ENCODE data around the gene UNC13B. TPM values are rescaled to one million over a fixed set of nuclear protein-coding genes. Genes with fewer than 3 reads are reported as not detected.

UNC13B gene
- total and polyA plus RNA-seq, 2 of the 13 experiments (the other 11 are each of a cell fraction or from before 2014, with no cell fraction given), result 14.0 to 18.3 TPM

GRCh38 chr9:35205340-35205739 lies 43.5 kb downstream of the UNC13B start:
- DNase-seq (ENCODE audit: low spot score) (no peak), ATAC-seq (no peak), FAIRE-seq (no peak)
- ChIA-PET CTCF (ENCODE audit: low intra/inter-chr PET ratio, low total read pairs) (no interaction called here), POLR2A (no interaction called here)
- in situ Hi-C loops (cut with HindIII; ENCODE audit: extremely low pct_ligation_motif_present, low pct_unique_long_range_greater_than_20kb), result no loop called here
- intact Hi-C loops (cut with micrococcal nuclease; ENCODE audit: unreplicated experiment), result no loop called here
- Histone ChIP-seq H3K27me3 (ENCODE audit: control insufficient read depth in 1 of 2, insufficient read depth in 2 of 2, low read length in 2 of 2) (no peaks in the 10 kb centered on the region), H3K4me1 (ENCODE audit: insufficient read depth, low read length) (peaks cover 11% of the 10 kb centered on the region), H3K9me3 (ENCODE audit: low read length) (peaks cover 10% of the 10 kb centered on the region), H3K9ac (ENCODE audit: insufficient read depth, low read depth, low read length) (no peak overlapping the region), H3K4me2 (ENCODE audit: low read depth, low read length) (no peak overlapping the region), H4K20me1 (ENCODE audit: insufficient read depth, low read length) (no peaks in the 10 kb centered on the region), H2AFZ (ENCODE audit: low read length) (no peak overlapping the region), H3K4me3 (replicated peaks in 1 of 3; ENCODE audit: insufficient read depth in 1 of 3, low read depth in 2 of 3, low read length in 3 of 3) (no peak overlapping the region), H3K79me2 (ENCODE audit: insufficient read depth, low read length) (no peaks in the 10 kb centered on the region), H3K27ac (ENCODE audit: extremely low read length, insufficient read depth, low read length) (no peak overlapping the region), H3K36me3 (replicated peaks in 1 of 2; ENCODE audit: control insufficient read depth in 1 of 2, insufficient read depth in 2 of 2, low read length in 2 of 2) (no peaks in the 10 kb centered on the region)
- TF ChIP-seq, protein P1, sequence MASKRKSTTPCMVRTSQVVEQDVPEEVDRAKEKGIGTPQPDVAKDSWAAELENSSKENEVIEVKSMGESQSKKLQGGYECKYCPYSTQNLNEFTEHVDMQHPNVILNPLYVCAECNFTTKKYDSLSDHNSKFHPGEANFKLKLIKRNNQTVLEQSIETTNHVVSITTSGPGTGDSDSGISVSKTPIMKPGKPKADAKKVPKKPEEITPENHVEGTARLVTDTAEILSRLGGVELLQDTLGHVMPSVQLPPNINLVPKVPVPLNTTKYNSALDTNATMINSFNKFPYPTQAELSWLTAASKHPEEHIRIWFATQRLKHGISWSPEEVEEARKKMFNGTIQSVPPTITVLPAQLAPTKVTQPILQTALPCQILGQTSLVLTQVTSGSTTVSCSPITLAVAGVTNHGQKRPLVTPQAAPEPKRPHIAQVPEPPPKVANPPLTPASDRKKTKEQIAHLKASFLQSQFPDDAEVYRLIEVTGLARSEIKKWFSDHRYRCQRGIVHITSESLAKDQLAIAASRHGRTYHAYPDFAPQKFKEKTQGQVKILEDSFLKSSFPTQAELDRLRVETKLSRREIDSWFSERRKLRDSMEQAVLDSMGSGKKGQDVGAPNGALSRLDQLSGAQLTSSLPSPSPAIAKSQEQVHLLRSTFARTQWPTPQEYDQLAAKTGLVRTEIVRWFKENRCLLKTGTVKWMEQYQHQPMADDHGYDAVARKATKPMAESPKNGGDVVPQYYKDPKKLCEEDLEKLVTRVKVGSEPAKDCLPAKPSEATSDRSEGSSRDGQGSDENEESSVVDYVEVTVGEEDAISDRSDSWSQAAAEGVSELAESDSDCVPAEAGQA (IDR thresholded peaks at IDR 0.05; ENCODE audit: low read depth), result no peak
- TF ChIP-seq, protein P1 (CRISPR knock-in tag; IDR thresholded peaks at IDR 0.05; ENCODE audit: borderline replicate concordance), result no peak
- no peak for TF ChIP-seq ZNF75D (CRISPR knock-in tag; IDR thresholded peaks at IDR 0.05; ENCODE audit: borderline replicate concordance)
- TF ChIP-seq NAIF1 (CRISPR knock-in tag; IDR thresholded peaks at IDR 0.05; ENCODE audit: borderline replicate concordance), result no peak
- no peak for TF ChIP-seq ZFY (CRISPR knock-in tag; IDR thresholded peaks at IDR 0.05)
- TF ChIP-seq ELF4 (CRISPR knock-in tag; IDR thresholded peaks at IDR 0.05; ENCODE audit: borderline replicate concordance), result no peak
- no peak for TF ChIP-seq TBX2 (CRISPR knock-in tag; IDR thresholded peaks at IDR 0.05; ENCODE audit: borderline replicate concordance)
- no peak for TF ChIP-seq SYNCRIP (IDR thresholded peaks at IDR 0.05; ENCODE audit: insufficient read depth, low read depth, low read length)
- TF ChIP-seq SRSF1 (optimal IDR thresholded peaks at IDR 0.05; ENCODE audit: low read depth, low read length), result no peak
- no peak for TF ChIP-seq NBN (conservative IDR thresholded peaks at IDR 0.05)
- TF ChIP-seq, protein P2, sequence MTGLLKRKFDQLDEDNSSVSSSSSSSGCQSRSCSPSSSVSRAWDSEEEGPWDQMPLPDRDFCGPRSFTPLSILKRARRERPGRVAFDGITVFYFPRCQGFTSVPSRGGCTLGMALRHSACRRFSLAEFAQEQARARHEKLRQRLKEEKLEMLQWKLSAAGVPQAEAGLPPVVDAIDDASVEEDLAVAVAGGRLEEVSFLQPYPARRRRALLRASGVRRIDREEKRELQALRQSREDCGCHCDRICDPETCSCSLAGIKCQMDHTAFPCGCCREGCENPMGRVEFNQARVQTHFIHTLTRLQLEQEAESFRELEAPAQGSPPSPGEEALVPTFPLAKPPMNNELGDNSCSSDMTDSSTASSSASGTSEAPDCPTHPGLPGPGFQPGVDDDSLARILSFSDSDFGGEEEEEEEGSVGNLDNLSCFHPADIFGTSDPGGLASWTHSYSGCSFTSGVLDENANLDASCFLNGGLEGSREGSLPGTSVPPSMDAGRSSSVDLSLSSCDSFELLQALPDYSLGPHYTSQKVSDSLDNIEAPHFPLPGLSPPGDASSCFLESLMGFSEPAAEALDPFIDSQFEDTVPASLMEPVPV (CRISPR knock-in tag; IDR thresholded peaks at IDR 0.05), result no peak
- no peak for TF ChIP-seq MBD4 (IDR thresholded peaks at IDR 0.05; ENCODE audit: borderline replicate concordance, low read length)
- TF ChIP-seq ARID4A (CRISPR knock-in tag; IDR thresholded peaks at IDR 0.05; ENCODE audit: borderline replicate concordance), result no peak
- WGBS (ENCODE audit: low lambda C conversion rate), result 97% methylated on average over 1 of the region's 1 CpG
- BruUV-seq (replicated peaks), result no TSS peak
